Measurements from ENCODE around the gene ARHGAP31.

DNA sequence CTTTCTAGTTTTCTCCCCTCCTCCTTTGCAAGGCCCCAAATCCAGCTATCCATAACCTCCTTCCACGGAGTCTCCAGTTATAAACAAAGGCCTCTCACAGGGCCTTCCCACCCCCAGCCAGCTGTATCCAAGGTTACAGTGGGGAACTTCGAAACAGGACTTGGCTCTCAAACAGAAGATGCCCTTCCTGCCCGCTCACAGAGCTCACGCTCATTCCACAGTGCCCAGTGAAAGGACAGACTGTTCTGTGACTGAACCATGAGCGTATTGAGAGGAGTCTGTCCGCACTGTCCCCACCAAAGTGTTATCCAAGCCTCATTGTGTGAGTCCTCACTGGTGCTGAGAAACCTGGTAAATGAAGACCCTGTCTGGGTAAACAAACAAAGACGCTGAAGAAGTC, 35.4 kb downstream of the ARHGAP31 start:
- TF ChIP-seq CTCF (IDR thresholded peaks at IDR 0.05 in 8 of 11, conservative IDR thresholded peaks at IDR 0.05 in 3 of 11) (no peak), POLR2AphosphoS5 (IDR thresholded peaks at IDR 0.05) (no peak)
